ENCODE results near the gene SMAP2. TPM values are rescaled to one million over a fixed set of nuclear protein-coding genes. Genes with fewer than 3 reads are reported as not detected.
A peak's percentile ranks its signal among the peaks of the same experiment; 100 is the strongest.

SMAP2 gene
- polyA plus RNA-seq, 3 donors = 302 to 382 (median 359) TPM

GRCh38 chr1:40383095-40383487 lies 9.6 kb downstream of the SMAP2 start:
- H3K27me3 ChIP-seq (ENCODE audit: control insufficient read depth in 2 of 2, insufficient read depth in 2 of 2, low read length in 2 of 2) = no peaks in the 10 kb centered on the region
- Mint-ChIP-seq H3K4me1 (peaks cover 90% of the 10 kb centered on the region), H3K9me3 (peaks cover 0 to 2% (median 0%) of the 10 kb centered on the region in 7 donors), H3K27ac (peak overlapping the region; percentile 95 to 99 (median 98)), H3K4me3 (peak overlapping the region; percentile 62 to 83), H3K27me3 (ENCODE audit: low read depth in 3 of 3) (peaks cover 0 to 2% (median 0%) of the 10 kb centered on the region in 3 donors), H3K36me3 (peaks cover 46 to 64% of the 10 kb centered on the region in 2 donors)
- peaks cover 18 to 48% of the 10 kb centered on the region in 2 donors for H3K36me3 ChIP-seq (replicated peaks in 1 of 2; ENCODE audit: control insufficient read depth in 1 of 2, insufficient read depth in 2 of 2, low read length in 2 of 2)
- intact Hi-C loops (cut with micrococcal nuclease) = loop anchor here in 1 of 2 donors (1.0 kb wide), 1 partner anchor 9 kb away; no protein-coding TSS in a partner anchor
- H2AFZ ChIP-seq (ENCODE audit: insufficient read depth, low read depth, low read length, poor library complexity, severe bottlenecking) = no peak overlapping the region
- peak overlapping the region; percentile 17 for H3K9ac ChIP-seq (ENCODE audit: insufficient read depth, low read length, poor library complexity, severe bottlenecking)
- H3K79me2 ChIP-seq (ENCODE audit: insufficient read depth, low read length) = peaks cover 94% of the 10 kb centered on the region
- peak overlapping the region; percentile 81 to 98 for H3K27ac ChIP-seq (ENCODE audit: low read depth in 1 of 2, low read length in 2 of 2)
- TF ChIP-seq, protein P1, sequence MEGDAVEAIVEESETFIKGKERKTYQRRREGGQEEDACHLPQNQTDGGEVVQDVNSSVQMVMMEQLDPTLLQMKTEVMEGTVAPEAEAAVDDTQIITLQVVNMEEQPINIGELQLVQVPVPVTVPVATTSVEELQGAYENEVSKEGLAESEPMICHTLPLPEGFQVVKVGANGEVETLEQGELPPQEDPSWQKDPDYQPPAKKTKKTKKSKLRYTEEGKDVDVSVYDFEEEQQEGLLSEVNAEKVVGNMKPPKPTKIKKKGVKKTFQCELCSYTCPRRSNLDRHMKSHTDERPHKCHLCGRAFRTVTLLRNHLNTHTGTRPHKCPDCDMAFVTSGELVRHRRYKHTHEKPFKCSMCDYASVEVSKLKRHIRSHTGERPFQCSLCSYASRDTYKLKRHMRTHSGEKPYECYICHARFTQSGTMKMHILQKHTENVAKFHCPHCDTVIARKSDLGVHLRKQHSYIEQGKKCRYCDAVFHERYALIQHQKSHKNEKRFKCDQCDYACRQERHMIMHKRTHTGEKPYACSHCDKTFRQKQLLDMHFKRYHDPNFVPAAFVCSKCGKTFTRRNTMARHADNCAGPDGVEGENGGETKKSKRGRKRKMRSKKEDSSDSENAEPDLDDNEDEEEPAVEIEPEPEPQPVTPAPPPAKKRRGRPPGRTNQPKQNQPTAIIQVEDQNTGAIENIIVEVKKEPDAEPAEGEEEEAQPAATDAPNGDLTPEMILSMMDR (IDR thresholded peaks at IDR 0.05) = no peak
- no peaks in the 10 kb centered on the region for H3K9me3 ChIP-seq (replicated peaks in 1 of 2; ENCODE audit: control insufficient read depth in 1 of 2, insufficient read depth in 1 of 2, low read length in 2 of 2)
- H3K4me2 ChIP-seq (replicated peaks; ENCODE audit: extremely low read depth, low read length, poor library complexity, severe bottlenecking) = peak overlapping the region; percentile 76
- H3K4me3 ChIP-seq (replicated peaks in 1 of 3; ENCODE audit: low read depth in 2 of 3, low read length in 3 of 3) = peak overlapping the region in 1 of 3 experiments; percentile 68
- WGBS (ENCODE audit: insufficient coverage) = 86% methylated on average over 3 of the region's 7 CpGs
- peaks cover 96 to 99% of the 10 kb centered on the region in 2 donors for H3K4me1 ChIP-seq (ENCODE audit: control insufficient read depth in 1 of 2, insufficient read depth in 2 of 2, low read length in 2 of 2)
- H4K20me1 ChIP-seq (ENCODE audit: insufficient read depth, low read length) = peaks cover 17% of the 10 kb centered on the region
- DNase-seq = no peak

- peaks cover 90% of the 10 kb centered on the region for H3K4me1 Mint-ChIP-seq
- Histone ChIP-seq H3K79me2 (ENCODE audit: insufficient read depth, low read length) (peaks cover 94% of the 10 kb centered on the region), H3K27me3 (ENCODE audit: control insufficient read depth in 2 of 2, insufficient read depth in 2 of 2, low read length in 2 of 2) (no peaks in the 10 kb centered on the region), H3K4me2 (replicated peaks; ENCODE audit: extremely low read depth, low read length, poor library complexity, severe bottlenecking) (peak overlapping the region; percentile 76), H3K27ac (ENCODE audit: low read depth in 1 of 2, low read length in 2 of 2) (peak overlapping the region; percentile 81 to 98), H3K36me3 (replicated peaks in 1 of 2; ENCODE audit: control insufficient read depth in 1 of 2, insufficient read depth in 2 of 2, low read length in 2 of 2) (peaks cover 15 to 46% of the 10 kb centered on the region in 2 donors), H4K20me1 (ENCODE audit: insufficient read depth, low read length) (peaks cover 12% of the 10 kb centered on the region), H3K4me1 (ENCODE audit: control insufficient read depth in 1 of 2, insufficient read depth in 2 of 2, low read length in 2 of 2) (peaks cover 98 to 99% of the 10 kb centered on the region in 2 donors), H3K9me3 (replicated peaks in 1 of 2; ENCODE audit: control insufficient read depth in 1 of 2, insufficient read depth in 1 of 2, low read length in 2 of 2) (no peaks in the 10 kb centered on the region), H3K9ac (ENCODE audit: insufficient read depth, low read length, poor library complexity, severe bottlenecking) (peak overlapping the region; percentile 60), H3K4me3 (replicated peaks in 1 of 3; ENCODE audit: low read depth in 2 of 3, low read length in 3 of 3) (peak overlapping the region in 1 of 3 experiments; percentile 68), H2AFZ (ENCODE audit: insufficient read depth, low read depth, low read length, poor library complexity, severe bottlenecking) (no peak overlapping the region)
- intact Hi-C loops (cut with micrococcal nuclease) = loop anchor here in 1 of 2 donors (1.0 kb wide), 1 partner anchor 9 kb away; no protein-coding TSS in a partner anchor
- TF ChIP-seq, protein P1 (IDR thresholded peaks at IDR 0.05) = no peak
- peak overlapping the region; percentile 62 to 83 for H3K4me3 Mint-ChIP-seq
- H3K27me3 Mint-ChIP-seq (ENCODE audit: low read depth in 3 of 3) = peaks cover 0 to 2% (median 0%) of the 10 kb centered on the region in 3 donors
- DNase-seq = peak in 2 of 3 donors; percentile 60 to 74
- no CpG with 5 or more reads among the region's 9 CpGs for WGBS (ENCODE audit: insufficient coverage)
- H3K9me3 Mint-ChIP-seq = peaks cover 0 to 2% (median 0%) of the 10 kb centered on the region in 7 donors
- peaks cover 45 to 64% of the 10 kb centered on the region in 2 donors for H3K36me3 Mint-ChIP-seq
- H3K27ac Mint-ChIP-seq = peak overlapping the region; percentile 95 to 99 (median 98)
These were observed 10.2 kb downstream of the SMAP2 start for GRCh38 chr1:40383488-40384412.

Measured in CD14-positive monocyte (primary cell).